Stomach (tissue), 9 donors: Measurements from ENCODE around the gene EMX2. TPM values are rescaled to one million over a fixed set of nuclear protein-coding genes. Genes with fewer than 3 reads are reported as not detected.
A peak's percentile ranks its signal among the peaks of the same experiment; 100 is the strongest.

Experiments
- DNase-seq, 2 donors: peaks; one replicate each; pipeline versions ENCODE4 v3.0.0 to v3.0.0-alpha.2; 2013 to 2019
- H3K27ac ChIP-seq, 5 donors: fragments of 200-600 bp in 4 of 5; sonication (generic) in 4 of 5; one replicate each; pipeline ENCODE4 v1.5.1; 2013 to 2019; ENCODE audit warnings: mild to moderate bottlenecking in 1 of 5, moderate library complexity in 1 of 5
- H3K27me3 ChIP-seq, 3 donors: fragments of 200-600 bp; sonication (generic); one replicate each; pipeline ENCODE4 v1.5.1; 2017 to 2019; ENCODE audit warnings: mixed run types in 1 of 3
- H3K36me3 ChIP-seq, 4 donors: fragments of 200-600 bp; sonication (generic); 1 replicate in 3 of 4; 2 replicates in 1 of 4; pipeline ENCODE4 v1.5.1; 2016 to 2019
- H3K4me1 ChIP-seq, 4 donors: fragments of 200-600 bp; sonication (generic); one replicate each; pipeline ENCODE4 v1.5.1; 2016 to 2019
- H3K4me3 ChIP-seq, 4 donors: fragments of 200-600 bp; sonication (generic) in 3 of 4; one replicate each; pipeline ENCODE4 v1.5.1; 2016 to 2019; ENCODE audit warnings: mild to moderate bottlenecking in 1 of 4
- H3K9me3 ChIP-seq, 4 donors: fragments of 200-600 bp; sonication (generic); one replicate each; pipeline ENCODE4 v1.5.1; 2016 to 2019
- EP300 ChIP-seq: sonication (generic); formaldehyde crosslinking; IDR thresholded peaks from one replicate; pipeline ENCODE4 v1.6.1; 2017; ENCODE audit warnings: antibody characterized with exemption
- POLR2A ChIP-seq, 4 donors: fragments of 450-650 bp; IDR thresholded peaks; one replicate each; pipeline ENCODE4 v1.6.1; 2016; ENCODE audit warnings: antibody characterized with exemption in 4 of 4, control low read depth in 2 of 4, mild to moderate bottlenecking in 1 of 4, moderate library complexity in 1 of 4
- POLR2AphosphoS5 ChIP-seq, 3 donors: sonication (generic); formaldehyde crosslinking; IDR thresholded peaks; one replicate each; pipeline ENCODE4 v1.6.1; 2016; ENCODE audit warnings: antibody characterized with exemption in 3 of 3
- WGBS, 5 donors: extraction: QIAGEN DNeasy Blood & Tissue Kit in 3 of 5; methylation state at CpG; one replicate each; pipeline versions ENCODE4 v1.1.5 to v1.1.7; 2013 to 2018; 5-methylcytosine and 5-hydroxymethylcytosine counted together
- intact Hi-C: fragments of 100-400 bp; cut with DNase I; formaldehyde crosslinking; loops from one replicate; pipeline ENCODE4 v1.15.1; 2023; ENCODE audit warnings: low total_unique reads
- polyA plus RNA-seq, 3 donors: library from polyadenylated mRNA; stranded (reverse); fragments of 200-250 nt; gene quantifications; one replicate each; pipeline ENCODE4 v1.2.3, GENCODE V29; 2013
- total RNA-seq, 5 donors: library from RNA; depleted of rRNA; stranded (reverse); fragments of >200 nt; gene quantifications; one replicate each; pipeline versions ENCODE4 v1.1.0 to v1.2.3, GENCODE V29; 2014 to 2016
- TF ChIP-seq, protein P1 (sequence below), 7 experiments: fragments of 450-650 bp in 4 of 7; fragments of 200-600 bp in 3 of 7; sonication (generic) in 3 of 7; IDR thresholded peaks; one replicate each; pipeline ENCODE4 v1.5.1; 2016 to 2019; ENCODE audit warnings: antibody characterized with exemption in 7 of 7, control low read depth in 2 of 7, mild to moderate bottlenecking in 1 of 7
- donor health status: healthy with polysubstance abuse.
- donor health status: Bipolar disorder and iron deficiency.
- donor health status: healthy.

The EMX2 gene
- total and polyA plus RNA-seq, 8 donors = 0.18 TPM; not detected in 7

DNA sequence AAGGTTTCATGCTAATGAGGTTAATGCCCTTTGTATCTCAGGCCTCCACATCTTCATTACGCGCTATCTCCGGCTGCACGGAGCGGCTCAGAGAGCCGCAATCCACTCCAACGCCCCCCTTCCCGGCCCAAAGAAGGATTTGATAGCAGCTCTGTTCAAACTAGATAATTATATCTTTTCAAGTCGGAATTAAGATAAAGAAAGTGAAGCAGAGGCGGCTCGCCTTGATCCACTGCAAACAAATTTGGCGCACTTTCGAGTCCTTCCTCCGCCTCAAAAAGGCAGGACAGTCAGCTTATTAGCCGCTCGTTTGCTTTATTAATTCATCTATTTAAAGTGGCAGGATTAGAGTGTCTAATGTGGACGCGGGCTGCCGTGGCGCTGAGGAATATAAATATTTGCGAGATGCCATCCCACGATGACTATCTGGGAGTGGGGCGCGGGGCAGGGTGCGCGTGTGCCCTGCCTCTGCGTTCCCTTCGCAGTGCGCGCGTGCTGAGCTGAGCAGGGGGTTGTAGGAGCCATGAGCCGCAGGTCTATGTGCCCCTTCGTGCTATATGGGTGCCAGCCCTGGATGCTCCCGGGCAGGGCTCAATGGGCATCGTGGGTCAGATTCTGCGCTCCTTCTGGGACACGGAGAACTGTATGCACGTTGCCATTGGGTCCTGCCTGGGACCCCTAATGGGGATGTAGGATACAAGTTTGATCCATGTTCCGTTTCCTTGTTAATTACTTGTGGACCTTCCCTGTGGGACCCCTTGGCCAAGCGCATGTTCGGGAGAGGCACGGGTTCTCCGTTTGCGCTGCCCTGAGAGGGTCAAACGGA lies 9.0 kb downstream of the EMX2 start:
- Histone ChIP-seq H3K4me3 (no peak overlapping the region), H3K27me3 (peaks cover 29 to 100% (median 100%) of the 10 kb centered on the region in 3 donors), H3K9me3 (no peaks in the 10 kb centered on the region), H3K4me1 (peaks cover 6 to 41% (median 26%) of the 10 kb centered on the region in 4 donors), H3K27ac (no peak overlapping the region), H3K36me3 (no peaks in the 10 kb centered on the region)
- no peak for TF ChIP-seq POLR2A (IDR thresholded peaks at IDR 0.05)
- TF ChIP-seq, protein P1, sequence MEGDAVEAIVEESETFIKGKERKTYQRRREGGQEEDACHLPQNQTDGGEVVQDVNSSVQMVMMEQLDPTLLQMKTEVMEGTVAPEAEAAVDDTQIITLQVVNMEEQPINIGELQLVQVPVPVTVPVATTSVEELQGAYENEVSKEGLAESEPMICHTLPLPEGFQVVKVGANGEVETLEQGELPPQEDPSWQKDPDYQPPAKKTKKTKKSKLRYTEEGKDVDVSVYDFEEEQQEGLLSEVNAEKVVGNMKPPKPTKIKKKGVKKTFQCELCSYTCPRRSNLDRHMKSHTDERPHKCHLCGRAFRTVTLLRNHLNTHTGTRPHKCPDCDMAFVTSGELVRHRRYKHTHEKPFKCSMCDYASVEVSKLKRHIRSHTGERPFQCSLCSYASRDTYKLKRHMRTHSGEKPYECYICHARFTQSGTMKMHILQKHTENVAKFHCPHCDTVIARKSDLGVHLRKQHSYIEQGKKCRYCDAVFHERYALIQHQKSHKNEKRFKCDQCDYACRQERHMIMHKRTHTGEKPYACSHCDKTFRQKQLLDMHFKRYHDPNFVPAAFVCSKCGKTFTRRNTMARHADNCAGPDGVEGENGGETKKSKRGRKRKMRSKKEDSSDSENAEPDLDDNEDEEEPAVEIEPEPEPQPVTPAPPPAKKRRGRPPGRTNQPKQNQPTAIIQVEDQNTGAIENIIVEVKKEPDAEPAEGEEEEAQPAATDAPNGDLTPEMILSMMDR (IDR thresholded peaks at IDR 0.05) = no peak
- no peak for TF ChIP-seq EP300
- no peak for TF ChIP-seq POLR2AphosphoS5 (IDR thresholded peaks at IDR 0.05)
- intact Hi-C loops = no loop called here
- no peak for DNase-seq
- WGBS, 5 donors = 6 to 15% (median 8%) methylated on average over 22 to 45 of the region's 45 CpGs

DNA sequence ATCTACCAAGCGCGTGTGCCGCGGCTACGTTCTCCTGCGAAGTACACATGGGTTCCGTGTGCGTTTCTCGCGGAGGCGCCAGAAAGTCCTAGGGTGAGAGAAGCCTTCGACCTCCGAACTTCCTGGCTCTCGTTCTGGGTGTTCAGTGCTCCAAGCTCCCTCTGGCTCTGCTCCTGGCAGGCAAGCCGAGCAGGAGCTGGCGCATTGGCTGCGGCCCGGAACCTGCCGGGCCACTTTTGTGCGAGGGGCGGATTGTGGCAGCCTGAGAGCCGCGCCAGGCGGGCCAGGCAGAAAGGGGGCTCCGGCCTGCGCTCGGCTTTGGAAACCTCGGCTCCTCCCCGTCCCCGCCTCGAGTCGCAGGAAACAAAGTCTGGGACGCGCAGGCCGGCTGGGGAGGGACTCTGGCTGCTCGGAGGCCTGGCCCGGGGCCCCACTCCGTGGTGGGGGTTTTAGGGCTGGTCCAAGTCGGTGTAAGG lies 9.6 kb downstream of the EMX2 start:
- H3K36me3 ChIP-seq = no peaks in the 10 kb centered on the region
- intact Hi-C loops = no loop called here
- no peak overlapping the region for H3K4me3 ChIP-seq
- H3K9me3 ChIP-seq = no peaks in the 10 kb centered on the region
- H3K4me1 ChIP-seq = peaks cover 6 to 35% (median 21%) of the 10 kb centered on the region in 4 donors
- DNase-seq = peak in 1 of 2 donors; percentile 62
- TF ChIP-seq, protein P1 (IDR thresholded peaks at IDR 0.05) = no peak
- TF ChIP-seq POLR2A (IDR thresholded peaks at IDR 0.05) (no peak), POLR2AphosphoS5 (IDR thresholded peaks at IDR 0.05) (no peak), EP300 (no peak)
- WGBS, 5 donors = 1 to 3% (median 2%) methylated on average over 13 to 39 of the region's 39 CpGs
- H3K27ac ChIP-seq = no peak overlapping the region
- peaks cover 24 to 100% (median 98%) of the 10 kb centered on the region in 3 donors for H3K27me3 ChIP-seq

DNA sequence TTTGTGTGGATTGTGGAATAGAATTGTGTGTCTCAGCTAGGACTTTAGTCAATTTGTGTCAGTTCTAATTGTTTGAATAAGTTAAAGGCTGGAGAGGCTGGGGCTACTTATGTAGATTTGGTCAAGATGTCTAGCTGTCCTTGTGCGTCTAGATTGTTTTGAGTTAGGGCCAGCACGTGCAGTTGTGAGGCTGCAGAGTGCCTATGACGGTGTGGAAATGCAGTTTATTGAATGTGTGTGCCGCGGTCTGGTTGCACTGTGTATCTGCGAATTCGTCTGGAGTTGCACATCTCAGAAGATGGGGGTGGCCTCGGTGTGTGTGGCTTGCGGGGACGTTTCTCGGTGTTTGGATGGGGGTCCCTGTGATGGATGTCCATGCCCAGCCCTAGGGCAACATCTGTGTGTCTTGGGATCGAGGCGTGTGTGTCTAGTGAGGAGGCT lies 10.2 kb downstream of the EMX2 start:
- H3K4me1 ChIP-seq = peaks cover 6 to 30% (median 17%) of the 10 kb centered on the region in 4 donors
- TF ChIP-seq POLR2A (IDR thresholded peaks at IDR 0.05) = no peak
- TF ChIP-seq, protein P1 (IDR thresholded peaks at IDR 0.05) = no peak
- no peak for TF ChIP-seq POLR2AphosphoS5 (IDR thresholded peaks at IDR 0.05)
- no peak for TF ChIP-seq EP300
- no peak for DNase-seq
- no peak overlapping the region for H3K4me3 ChIP-seq
- H3K27ac ChIP-seq = no peak overlapping the region
- no peaks in the 10 kb centered on the region for H3K36me3 ChIP-seq
- no peaks in the 10 kb centered on the region for H3K9me3 ChIP-seq
- H3K27me3 ChIP-seq = peaks cover 19 to 98% (median 93%) of the 10 kb centered on the region in 3 donors
- WGBS, 5 donors = 5 to 14% (median 10%) methylated on average over 7 to 13 of the region's 13 CpGs
- intact Hi-C loops = no loop called here

DNA sequence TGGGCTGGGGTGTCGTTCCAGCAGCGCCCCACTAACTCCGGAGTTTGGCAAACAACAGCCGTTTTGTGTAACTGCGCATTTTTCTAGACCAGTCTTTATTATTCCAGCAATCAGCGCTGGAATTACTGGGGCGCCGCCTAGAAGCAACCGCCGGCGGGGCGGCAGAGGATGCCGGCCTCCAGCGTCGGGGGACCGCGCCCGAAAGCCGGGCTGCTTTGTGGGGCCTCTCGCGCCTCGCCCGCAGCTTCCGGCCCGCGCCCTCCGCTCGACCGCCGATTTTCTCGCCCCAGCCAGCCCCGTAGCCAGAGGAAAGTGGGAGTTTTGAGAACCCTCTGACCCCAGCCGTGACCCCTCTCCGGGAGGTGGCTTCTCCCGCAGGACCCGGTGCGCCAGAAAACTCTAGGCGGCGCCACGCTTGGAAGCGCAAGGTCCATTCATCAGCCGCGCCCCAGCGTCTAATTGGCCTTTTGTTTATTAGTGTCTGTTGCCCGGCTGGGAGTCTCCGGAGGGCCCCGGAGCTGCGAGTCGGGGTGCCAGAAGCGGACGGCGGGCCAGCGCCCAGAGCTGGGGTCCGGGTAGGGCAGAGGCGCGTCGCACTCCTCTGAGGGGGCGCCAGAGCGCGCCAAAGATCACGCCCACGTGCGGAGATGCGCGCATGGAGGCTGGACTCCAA lies 10.7 kb downstream of the EMX2 start:
- no peak overlapping the region for H3K4me3 ChIP-seq
- no peaks in the 10 kb centered on the region for H3K36me3 ChIP-seq
- H3K4me1 ChIP-seq = peaks cover 6 to 28% (median 17%) of the 10 kb centered on the region in 4 donors
- intact Hi-C loops = no loop called here
- H3K27me3 ChIP-seq = peaks cover 15 to 98% (median 87%) of the 10 kb centered on the region in 3 donors
- WGBS, 5 donors = 2 to 5% (median 3%) methylated on average over 20 to 65 of the region's 65 CpGs
- no peak for DNase-seq
- TF ChIP-seq EP300 (no peak), POLR2A (IDR thresholded peaks at IDR 0.05) (no peak)
- no peaks in the 10 kb centered on the region for H3K9me3 ChIP-seq
- H3K27ac ChIP-seq = no peak overlapping the region
